ENCODE measurements around the gene RPS26. TPM values are rescaled to one million over a fixed set of nuclear protein-coding genes. Genes with fewer than 3 reads are reported as not detected.
A peak's percentile ranks its signal among the peaks of the same experiment; 100 is the strongest.

RPS26 gene
- total RNA-seq, 1 donor from 2014 or later, result 45.9 TPM

DNA sequence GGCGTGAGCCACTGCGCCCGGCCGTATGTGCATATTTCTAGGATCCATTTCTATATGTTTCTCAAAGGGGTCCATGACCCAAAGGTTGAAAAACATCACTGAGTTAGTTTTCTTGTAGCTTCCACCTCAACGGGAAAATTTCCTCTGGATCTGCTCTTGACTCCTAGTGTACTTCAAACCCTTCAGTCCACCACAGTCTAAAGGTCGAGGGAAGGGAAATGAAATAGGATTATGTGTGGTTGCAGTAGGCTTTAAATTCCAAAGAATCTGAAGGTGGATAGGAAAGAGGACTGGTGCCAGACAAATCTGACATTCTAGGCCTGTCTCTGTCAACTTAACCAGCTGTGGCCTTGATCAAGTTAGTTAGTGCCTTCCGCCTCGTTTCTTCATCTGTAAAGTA is 46.4 kb upstream of the RPS26 start:
- no peak overlapping the region for H3K27ac ChIP-seq (ENCODE audit: low read depth, low read length)
- no peaks in the 10 kb centered on the region for H3K4me1 Mint-ChIP-seq (ENCODE audit: low read depth, unreplicated experiment)

GRCh38 chr12:55996201-55996714 is 45.5 kb upstream of the RPS26 start:
- TF ChIP-seq, protein P1, sequence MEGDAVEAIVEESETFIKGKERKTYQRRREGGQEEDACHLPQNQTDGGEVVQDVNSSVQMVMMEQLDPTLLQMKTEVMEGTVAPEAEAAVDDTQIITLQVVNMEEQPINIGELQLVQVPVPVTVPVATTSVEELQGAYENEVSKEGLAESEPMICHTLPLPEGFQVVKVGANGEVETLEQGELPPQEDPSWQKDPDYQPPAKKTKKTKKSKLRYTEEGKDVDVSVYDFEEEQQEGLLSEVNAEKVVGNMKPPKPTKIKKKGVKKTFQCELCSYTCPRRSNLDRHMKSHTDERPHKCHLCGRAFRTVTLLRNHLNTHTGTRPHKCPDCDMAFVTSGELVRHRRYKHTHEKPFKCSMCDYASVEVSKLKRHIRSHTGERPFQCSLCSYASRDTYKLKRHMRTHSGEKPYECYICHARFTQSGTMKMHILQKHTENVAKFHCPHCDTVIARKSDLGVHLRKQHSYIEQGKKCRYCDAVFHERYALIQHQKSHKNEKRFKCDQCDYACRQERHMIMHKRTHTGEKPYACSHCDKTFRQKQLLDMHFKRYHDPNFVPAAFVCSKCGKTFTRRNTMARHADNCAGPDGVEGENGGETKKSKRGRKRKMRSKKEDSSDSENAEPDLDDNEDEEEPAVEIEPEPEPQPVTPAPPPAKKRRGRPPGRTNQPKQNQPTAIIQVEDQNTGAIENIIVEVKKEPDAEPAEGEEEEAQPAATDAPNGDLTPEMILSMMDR (IDR thresholded peaks at IDR 0.05; ENCODE audit: insufficient read depth, low read depth, low read length), result peak; percentile 94
- TF ChIP-seq EZH2 (IDR thresholded peaks at IDR 0.05; ENCODE audit: insufficient read depth, low read length), result no peak
- Histone ChIP-seq H3K4me1 (ENCODE audit: insufficient read depth, low read length) (peaks cover 6% of the 10 kb centered on the region), H3K9me3 (ENCODE audit: insufficient read depth, low read depth, low read length) (no peaks in the 10 kb centered on the region), H3K27ac (ENCODE audit: low read depth, low read length) (no peak overlapping the region), H3K36me3 (ENCODE audit: insufficient read depth, low read length) (peaks cover 29% of the 10 kb centered on the region), H2AFZ (ENCODE audit: low read depth, low read length) (no peak overlapping the region), H3K27me3 (ENCODE audit: insufficient read depth, low read length) (no peaks in the 10 kb centered on the region), H3K4me3 (ENCODE audit: insufficient read depth, low read depth, low read length) (peak overlapping the region; percentile 85), H3K4me2 (ENCODE audit: low read length) (peak overlapping the region; percentile 93), H4K20me1 (ENCODE audit: insufficient read depth, low read length) (no peaks in the 10 kb centered on the region), H3K9ac (ENCODE audit: low read length) (peak overlapping the region; percentile 85), H3K79me2 (ENCODE audit: insufficient read depth, low read length) (peaks cover 6% of the 10 kb centered on the region)
- Mint-ChIP-seq H3K9me3 (ENCODE audit: unreplicated experiment) (no peaks in the 10 kb centered on the region), H3K27me3 (ENCODE audit: low read depth, unreplicated experiment) (no peaks in the 10 kb centered on the region), H3K4me3 (ENCODE audit: unreplicated experiment) (peak overlapping the region; percentile 94), H3K36me3 (ENCODE audit: low read depth, unreplicated experiment) (peaks cover 9% of the 10 kb centered on the region), H3K27ac (ENCODE audit: unreplicated experiment) (peak overlapping the region; percentile 62), H3K4me1 (ENCODE audit: low read depth, unreplicated experiment) (no peaks in the 10 kb centered on the region)
- DNase-seq (ENCODE audit: low read depth), result peak; percentile 18
- FAIRE-seq, result no peak

More for the DNA sequence above, 46.4 kb upstream of the RPS26 start:
- H3K4me3 Mint-ChIP-seq (ENCODE audit: unreplicated experiment), result no peak overlapping the region
- no peaks in the 10 kb centered on the region for H3K9me3 ChIP-seq (ENCODE audit: insufficient read depth, low read depth, low read length)
- no peak overlapping the region for H3K9ac ChIP-seq (ENCODE audit: low read length)
- no peaks in the 10 kb centered on the region for H3K27me3 Mint-ChIP-seq (ENCODE audit: low read depth, unreplicated experiment)
- no peaks in the 10 kb centered on the region for H4K20me1 ChIP-seq (ENCODE audit: insufficient read depth, low read length)
- H3K36me3 Mint-ChIP-seq (ENCODE audit: low read depth, unreplicated experiment), result peaks cover 14% of the 10 kb centered on the region
- no peaks in the 10 kb centered on the region for H3K27me3 ChIP-seq (ENCODE audit: insufficient read depth, low read length)
- H3K27ac Mint-ChIP-seq (ENCODE audit: unreplicated experiment), result no peak overlapping the region
- H3K36me3 ChIP-seq (ENCODE audit: insufficient read depth, low read length), result peaks cover 38% of the 10 kb centered on the region
- peaks cover 6% of the 10 kb centered on the region for H3K79me2 ChIP-seq (ENCODE audit: insufficient read depth, low read length)
- no peak for FAIRE-seq
- H3K4me2 ChIP-seq (ENCODE audit: low read length), result no peak overlapping the region
- H3K4me1 ChIP-seq (ENCODE audit: insufficient read depth, low read length), result peaks cover 6% of the 10 kb centered on the region
- no peak for DNase-seq (ENCODE audit: low read depth)
- no peak overlapping the region for H2AFZ ChIP-seq (ENCODE audit: low read depth, low read length)
- TF ChIP-seq, protein P1 (IDR thresholded peaks at IDR 0.05; ENCODE audit: insufficient read depth, low read depth, low read length), result no peak
- no peak for TF ChIP-seq EZH2 (IDR thresholded peaks at IDR 0.05; ENCODE audit: insufficient read depth, low read length)
- no peaks in the 10 kb centered on the region for H3K9me3 Mint-ChIP-seq (ENCODE audit: unreplicated experiment)
- H3K4me3 ChIP-seq (ENCODE audit: insufficient read depth, low read depth, low read length), result no peak overlapping the region
